ENCODE data around the gene PHYKPL.
"Not testable (repeated sequence)": the region's sequence is repeated elsewhere in the genome, so short reads cannot be mapped to it uniquely, and the experiment has no call there.

Gene PHYKPL

GRCh38 chr5:178229111-178229510 lies 3.5 kb downstream of the PHYKPL start:
- not testable (repeated sequence) for H3K9ac ChIP-seq (ENCODE audit: low read length); H3K27me3 ChIP-seq (ENCODE audit: control insufficient read depth in 1 of 2, insufficient read depth in 1 of 2, low read length in 2 of 2); H2AFZ ChIP-seq (ENCODE audit: low read depth, low read length); H2BK5ac ChIP-seq (ENCODE audit: low read depth, low read length, poor library complexity, severe bottlenecking); H2AK5ac ChIP-seq (ENCODE audit: low read length, severe bottlenecking); H3K18ac ChIP-seq (ENCODE audit: low read depth in 1 of 2, low read length in 2 of 2); H4K8ac ChIP-seq (ENCODE audit: low read length); H3K9me3 ChIP-seq (ENCODE audit: control insufficient read depth, low read length); H3K27ac ChIP-seq (ENCODE audit: low read length, poor library complexity, severe bottlenecking); H2BK120ac ChIP-seq (ENCODE audit: low read depth, low read length); H3K4me2 ChIP-seq (ENCODE audit: low read length, poor library complexity, severe bottlenecking); H2BK12ac ChIP-seq (ENCODE audit: low read length in 2 of 2); H3K4me3 ChIP-seq (ENCODE audit: insufficient read depth in 1 of 2, low read depth in 1 of 2, low read length in 2 of 2); H3K23ac ChIP-seq (ENCODE audit: low read length in 2 of 2); H4K91ac ChIP-seq (ENCODE audit: low read length); H2BK15ac ChIP-seq (ENCODE audit: low read depth, poor library complexity, severe bottlenecking); H3K4ac ChIP-seq (ENCODE audit: low read depth in 1 of 2, low read length in 2 of 2); H3K14ac ChIP-seq (ENCODE audit: low read length in 2 of 2); DNase-seq
- Histone ChIP-seq H3K4me1 (ENCODE audit: control insufficient read depth, insufficient read depth, low read depth, low read length) (peaks cover 27% of the 10 kb centered on the region), H3K79me1 (replicated peaks; ENCODE audit: low read length, poor library complexity, severe bottlenecking) (peaks cover 53% of the 10 kb centered on the region), H3K36me3 (ENCODE audit: control insufficient read depth in 1 of 2, insufficient read depth in 2 of 2, low read depth in 1 of 2, low read length in 2 of 2) (peaks cover 48 to 56% of the 10 kb centered on the region in 2 experiments)
- WGBS: 97% methylated on average over 13 of the region's 13 CpGs

GRCh38 chr5:178228609-178229008 lies 4.0 kb downstream of the PHYKPL start:
- no peak for DNase-seq
- Histone ChIP-seq H3K36me3 (ENCODE audit: control insufficient read depth in 1 of 2, insufficient read depth in 2 of 2, low read depth in 1 of 2, low read length in 2 of 2) (peaks cover 53 to 57% of the 10 kb centered on the region in 2 experiments), H3K4me2 (ENCODE audit: low read length, poor library complexity, severe bottlenecking) (no peak overlapping the region), H2BK12ac (ENCODE audit: low read length in 2 of 2) (no peak overlapping the region), H2AK5ac (ENCODE audit: low read length, severe bottlenecking) (no peak overlapping the region), H3K4me1 (ENCODE audit: control insufficient read depth, insufficient read depth, low read depth, low read length) (peaks cover 32% of the 10 kb centered on the region), H2AFZ (ENCODE audit: low read depth, low read length) (no peak overlapping the region), H3K27ac (ENCODE audit: low read length, poor library complexity, severe bottlenecking) (no peak overlapping the region), H4K91ac (ENCODE audit: low read length) (no peak overlapping the region), H3K9me3 (ENCODE audit: control insufficient read depth, low read length) (peaks cover 4% of the 10 kb centered on the region), H3K27me3 (ENCODE audit: control insufficient read depth in 1 of 2, insufficient read depth in 1 of 2, low read length in 2 of 2) (no peaks in the 10 kb centered on the region), H3K4me3 (ENCODE audit: insufficient read depth in 1 of 2, low read depth in 1 of 2, low read length in 2 of 2) (no peak overlapping the region), H3K79me1 (replicated peaks; ENCODE audit: low read length, poor library complexity, severe bottlenecking) (peaks cover 58% of the 10 kb centered on the region), H2BK120ac (ENCODE audit: low read depth, low read length) (no peak overlapping the region), H3K23ac (ENCODE audit: low read length in 2 of 2) (no peak overlapping the region), H3K18ac (ENCODE audit: low read depth in 1 of 2, low read length in 2 of 2) (no peak overlapping the region), H3K9ac (ENCODE audit: low read length) (no peak overlapping the region), H4K8ac (ENCODE audit: low read length) (no peak overlapping the region), H2BK15ac (ENCODE audit: low read depth, poor library complexity, severe bottlenecking) (no peak overlapping the region), H2BK5ac (ENCODE audit: low read depth, low read length, poor library complexity, severe bottlenecking) (no peak overlapping the region), H3K4ac (ENCODE audit: low read depth in 1 of 2, low read length in 2 of 2) (no peak overlapping the region), H3K14ac (ENCODE audit: low read length in 2 of 2) (no peak overlapping the region)
- 98% methylated on average over 11 of the region's 11 CpGs for WGBS

- WGBS: 93% methylated on average over 3 of the region's 3 CpGs
- H2AFZ ChIP-seq (ENCODE audit: low read depth, low read length): no peak overlapping the region
- no peak overlapping the region for H2AK5ac ChIP-seq (ENCODE audit: low read length, severe bottlenecking)
- H2BK120ac ChIP-seq (ENCODE audit: low read depth, low read length): no peak overlapping the region
- no peak overlapping the region for H4K91ac ChIP-seq (ENCODE audit: low read length)
- DNase-seq: no peak
- peaks cover 65% of the 10 kb centered on the region for H3K79me1 ChIP-seq (replicated peaks; ENCODE audit: low read length, poor library complexity, severe bottlenecking)
- peaks cover 33% of the 10 kb centered on the region for H3K4me1 ChIP-seq (ENCODE audit: control insufficient read depth, insufficient read depth, low read depth, low read length)
- H3K4ac ChIP-seq (ENCODE audit: low read depth in 1 of 2, low read length in 2 of 2): no peak overlapping the region
- H3K4me3 ChIP-seq (ENCODE audit: insufficient read depth in 1 of 2, low read depth in 1 of 2, low read length in 2 of 2): no peak overlapping the region
- no peak overlapping the region for H4K8ac ChIP-seq (ENCODE audit: low read length)
- no peak overlapping the region for H3K18ac ChIP-seq (ENCODE audit: low read depth in 1 of 2, low read length in 2 of 2)
- no peaks in the 10 kb centered on the region for H3K27me3 ChIP-seq (ENCODE audit: control insufficient read depth in 1 of 2, insufficient read depth in 1 of 2, low read length in 2 of 2)
- no peak overlapping the region for H2BK12ac ChIP-seq (ENCODE audit: low read length in 2 of 2)
- no peak overlapping the region for H3K23ac ChIP-seq (ENCODE audit: low read length in 2 of 2)
- no peak overlapping the region for H3K14ac ChIP-seq (ENCODE audit: low read length in 2 of 2)
- H3K9ac ChIP-seq (ENCODE audit: low read length): no peak overlapping the region
- no peak overlapping the region for H3K4me2 ChIP-seq (ENCODE audit: low read length, poor library complexity, severe bottlenecking)
- no peak overlapping the region for H3K27ac ChIP-seq (ENCODE audit: low read length, poor library complexity, severe bottlenecking)
- peaks cover 59 to 64% of the 10 kb centered on the region in 2 experiments for H3K36me3 ChIP-seq (ENCODE audit: control insufficient read depth in 1 of 2, insufficient read depth in 2 of 2, low read depth in 1 of 2, low read length in 2 of 2)
- peaks cover 4% of the 10 kb centered on the region for H3K9me3 ChIP-seq (ENCODE audit: control insufficient read depth, low read length)
- no peak overlapping the region for H2BK5ac ChIP-seq (ENCODE audit: low read depth, low read length, poor library complexity, severe bottlenecking)
- H2BK15ac ChIP-seq (ENCODE audit: low read depth, poor library complexity, severe bottlenecking): no peak overlapping the region
Measured at GRCh38 chr5:178227929-178228328, 4.7 kb downstream of the PHYKPL start.

- Histone ChIP-seq H2BK12ac (ENCODE audit: low read length in 2 of 2) (no peak overlapping the region), H3K9me3 (ENCODE audit: control insufficient read depth, low read length) (peaks cover 4% of the 10 kb centered on the region), H2BK120ac (ENCODE audit: low read depth, low read length) (no peak overlapping the region), H3K79me1 (replicated peaks; ENCODE audit: low read length, poor library complexity, severe bottlenecking) (peaks cover 70% of the 10 kb centered on the region), H3K18ac (ENCODE audit: low read depth in 1 of 2, low read length in 2 of 2) (no peak overlapping the region), H3K23ac (ENCODE audit: low read length in 2 of 2) (no peak overlapping the region), H3K27me3 (ENCODE audit: control insufficient read depth in 1 of 2, insufficient read depth in 1 of 2, low read length in 2 of 2) (no peaks in the 10 kb centered on the region), H4K8ac (ENCODE audit: low read length) (no peak overlapping the region), H3K14ac (ENCODE audit: low read length in 2 of 2) (no peak overlapping the region), H3K4ac (ENCODE audit: low read depth in 1 of 2, low read length in 2 of 2) (no peak overlapping the region), H3K27ac (ENCODE audit: low read length, poor library complexity, severe bottlenecking) (no peak overlapping the region), H3K4me2 (ENCODE audit: low read length, poor library complexity, severe bottlenecking) (no peak overlapping the region), H2AFZ (ENCODE audit: low read depth, low read length) (no peak overlapping the region), H4K91ac (ENCODE audit: low read length) (no peak overlapping the region), H3K36me3 (ENCODE audit: control insufficient read depth in 1 of 2, insufficient read depth in 2 of 2, low read depth in 1 of 2, low read length in 2 of 2) (peaks cover 66 to 71% of the 10 kb centered on the region in 2 experiments), H2BK5ac (ENCODE audit: low read depth, low read length, poor library complexity, severe bottlenecking) (no peak overlapping the region), H3K4me1 (ENCODE audit: control insufficient read depth, insufficient read depth, low read depth, low read length) (peaks cover 28% of the 10 kb centered on the region), H2BK15ac (ENCODE audit: low read depth, poor library complexity, severe bottlenecking) (no peak overlapping the region), H3K4me3 (ENCODE audit: insufficient read depth in 1 of 2, low read depth in 1 of 2, low read length in 2 of 2) (no peak overlapping the region), H2AK5ac (ENCODE audit: low read length, severe bottlenecking) (no peak overlapping the region), H3K9ac (ENCODE audit: low read length) (no peak overlapping the region)
- 82% methylated on average over 3 of the region's 4 CpGs for WGBS
- peak; percentile 56 for DNase-seq
Measured at GRCh38 chr5:178227138-178227659, 5.4 kb downstream of the PHYKPL start.

Data from mesenchymal stem cell (in vitro differentiated cells and primary cell).